ENCODE results near the gene PTGFR.

The PTGFR gene

DNA sequence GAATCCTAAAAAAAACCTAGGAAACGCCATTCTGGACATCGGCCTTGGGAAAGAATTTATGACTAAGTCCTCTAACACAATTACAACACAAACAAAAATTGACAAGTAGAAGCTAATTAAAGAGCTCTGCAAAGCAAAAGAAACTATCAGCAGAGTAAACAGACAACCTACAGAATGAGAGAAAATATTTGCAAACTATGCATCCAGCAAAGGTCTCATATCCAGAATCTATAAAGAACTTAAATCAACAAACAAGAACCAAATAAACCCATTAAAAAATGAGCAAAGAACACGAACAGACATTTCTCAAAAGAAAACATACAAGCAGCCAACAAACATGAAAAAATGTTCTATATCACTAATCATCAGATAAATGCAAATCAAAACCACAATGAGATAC lies 58.6 kb downstream of the PTGFR start:
- H3K27ac Mint-ChIP-seq, result no peak overlapping the region

GRCh38 chr1:78549891-78550290 lies 59.1 kb downstream of the PTGFR start:
- Mint-ChIP-seq H3K4me3 (no peak overlapping the region), H3K9me3 (peaks cover 27% of the 10 kb centered on the region), H3K27me3 (ENCODE audit: low read depth, poor library complexity) (peaks cover 3% of the 10 kb centered on the region), H3K4me1 (no peaks in the 10 kb centered on the region), H3K27ac (no peak overlapping the region), H3K36me3 (ENCODE audit: low read depth) (no peaks in the 10 kb centered on the region)
- DNase-seq, result no peak
- no peak for TF ChIP-seq CTCF (IDR thresholded peaks at IDR 0.05)

More for the DNA sequence above, 58.6 kb downstream of the PTGFR start:
- H3K36me3 Mint-ChIP-seq (ENCODE audit: low read depth), result no peaks in the 10 kb centered on the region
- DNase-seq, result no peak
- no peak overlapping the region for H3K4me3 Mint-ChIP-seq
- H3K27me3 Mint-ChIP-seq (ENCODE audit: low read depth, poor library complexity), result peaks cover 3% of the 10 kb centered on the region
- no peak for TF ChIP-seq CTCF (IDR thresholded peaks at IDR 0.05)
- H3K4me1 Mint-ChIP-seq, result no peaks in the 10 kb centered on the region
- H3K9me3 Mint-ChIP-seq, result peaks cover 22% of the 10 kb centered on the region

GRCh38 chr1:78553859-78554258 lies 63.1 kb downstream of the PTGFR start:
- H3K27ac Mint-ChIP-seq, result no peak overlapping the region
- TF ChIP-seq CTCF (IDR thresholded peaks at IDR 0.05), result no peak
- H3K27me3 Mint-ChIP-seq (ENCODE audit: low read depth, poor library complexity), result peaks cover 7% of the 10 kb centered on the region
- H3K36me3 Mint-ChIP-seq (ENCODE audit: low read depth), result no peaks in the 10 kb centered on the region
- DNase-seq, result no peak
- H3K9me3 Mint-ChIP-seq, result peaks cover 27% of the 10 kb centered on the region
- H3K4me3 Mint-ChIP-seq, result no peak overlapping the region
- H3K4me1 Mint-ChIP-seq, result no peaks in the 10 kb centered on the region

DNA sequence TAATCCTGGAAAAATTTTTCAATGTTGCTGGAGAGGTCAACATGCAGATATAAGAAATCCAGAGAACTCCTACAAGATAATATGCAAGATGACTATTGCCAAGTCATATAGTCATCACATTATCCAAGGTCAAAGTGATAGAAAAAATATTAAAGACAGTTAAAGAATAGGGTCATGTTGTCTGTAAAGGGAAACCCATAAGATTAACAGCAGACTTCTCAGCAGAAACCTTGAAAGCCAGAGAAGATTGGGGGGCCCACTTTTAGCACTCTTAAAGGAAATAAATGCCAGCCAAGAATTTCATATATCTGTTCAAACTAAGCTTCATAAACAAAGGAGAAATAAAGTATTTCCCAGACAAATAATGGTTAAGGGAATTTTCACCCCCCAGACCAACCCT lies 64.1 kb downstream of the PTGFR start:
- H3K27ac Mint-ChIP-seq, result no peak overlapping the region
- no peaks in the 10 kb centered on the region for H3K4me1 Mint-ChIP-seq
- H3K9me3 Mint-ChIP-seq, result peaks cover 21% of the 10 kb centered on the region
- H3K27me3 Mint-ChIP-seq (ENCODE audit: low read depth, poor library complexity), result peaks cover 7% of the 10 kb centered on the region
- DNase-seq, result no peak
- H3K36me3 Mint-ChIP-seq (ENCODE audit: low read depth), result no peaks in the 10 kb centered on the region
- no peak for TF ChIP-seq CTCF (IDR thresholded peaks at IDR 0.05)
- no peak overlapping the region for H3K4me3 Mint-ChIP-seq

GRCh38 chr1:78559680-78560079 lies 68.9 kb downstream of the PTGFR start:
- no peak for DNase-seq
- peaks cover 2% of the 10 kb centered on the region for H3K9me3 Mint-ChIP-seq
- no peak overlapping the region for H3K27ac Mint-ChIP-seq
- no peak for TF ChIP-seq CTCF (IDR thresholded peaks at IDR 0.05)
- no peaks in the 10 kb centered on the region for H3K36me3 Mint-ChIP-seq (ENCODE audit: low read depth)
- H3K27me3 Mint-ChIP-seq (ENCODE audit: low read depth, poor library complexity), result peaks cover 4% of the 10 kb centered on the region
- H3K4me1 Mint-ChIP-seq, result no peaks in the 10 kb centered on the region
- no peak overlapping the region for H3K4me3 Mint-ChIP-seq

- no peaks in the 10 kb centered on the region for H3K4me1 Mint-ChIP-seq
- TF ChIP-seq CTCF (IDR thresholded peaks at IDR 0.05), result no peak
- H3K27ac Mint-ChIP-seq, result no peak overlapping the region
- H3K27me3 Mint-ChIP-seq (ENCODE audit: low read depth, poor library complexity), result peaks cover 4% of the 10 kb centered on the region
- no peak for DNase-seq
- no peaks in the 10 kb centered on the region for H3K9me3 Mint-ChIP-seq
- no peaks in the 10 kb centered on the region for H3K36me3 Mint-ChIP-seq (ENCODE audit: low read depth)
- no peak overlapping the region for H3K4me3 Mint-ChIP-seq
Observed at GRCh38 chr1:78560811-78561210, 70.0 kb downstream of the PTGFR start.

All from nephron progenitor cell (in vitro differentiated cells).